RWPE1 (cell line): Measurements from ENCODE around the gene ST14.

Source experiments
- CTCF ChIA-PET: fragments of 350-600 bp; sonication (Branson Sonifier 250); formaldehyde crosslinking; extraction: SDS; loops from one replicate; lab custom pipeline; 2021; lab: Yijun Ruan, JAX
- POLR2A ChIA-PET: fragments of 400-600 bp; formaldehyde crosslinking; extraction: SDS; loops from one replicate; lab custom pipeline; 2020; ENCODE audit warnings: antibody characterized with exemption; ENCODE audit not compliant: low non-redundant PET; lab: Yijun Ruan, JAX
- DNase-seq: peaks from one replicate; pipeline ENCODE4 v3.0.0; 2012; ENCODE audit warnings: low spot score
- H3K27ac ChIP-seq: fragments of 450-650 bp; 2 replicates; pipeline ENCODE4 v1.5.1; 2017
- CTCF ChIP-seq: fragments of 450-650 bp; conservative IDR thresholded peaks from 2 replicates; pipeline ENCODE4 v1.5.1; 2017; ENCODE audit warnings: low read depth, mild to moderate bottlenecking

Gene ST14

GRCh38 chr11:130164221-130164570, 4.6 kb downstream of the ST14 start:
- DNase-seq = no peak
- CTCF ChIA-PET = no interaction called here
- no peak overlapping the region for H3K27ac ChIP-seq
- POLR2A ChIA-PET = no interaction called here
- no peak for TF ChIP-seq CTCF

GRCh38 chr11:130165601-130166456, 6.2 kb downstream of the ST14 start:
- DNase-seq = no peak
- peak overlapping the region; percentile 63 for H3K27ac ChIP-seq
- no peak for TF ChIP-seq CTCF
- POLR2A ChIA-PET = no interaction called here
- CTCF ChIA-PET = no interaction called here

GRCh38 chr11:130166457-130166784, 6.8 kb downstream of the ST14 start:
- peak; percentile 95 for DNase-seq
- TF ChIP-seq CTCF = no peak
- CTCF ChIA-PET = no interaction called here
- H3K27ac ChIP-seq = peak overlapping the region; percentile 63
- POLR2A ChIA-PET = no interaction called here

- H3K27ac ChIP-seq = peak overlapping the region; percentile 63
- DNase-seq = no peak
- TF ChIP-seq CTCF = no peak
- ChIA-PET CTCF (no interaction called here), POLR2A (no interaction called here)
Observed at GRCh38 chr11:130167146-130167545, 7.6 kb downstream of the ST14 start.

GRCh38 chr11:130168105-130168504, 8.5 kb downstream of the ST14 start:
- CTCF ChIA-PET = interaction anchor here (1.1 kb wide), 1 partner anchor 748 kb away, joined by 3 read pairs; the partner anchor contains the start of gene SNX19
- TF ChIP-seq CTCF = no peak
- no peak for DNase-seq
- no peak overlapping the region for H3K27ac ChIP-seq
- POLR2A ChIA-PET = no interaction called here

- no peak for TF ChIP-seq CTCF
Observed at GRCh38 chr11:130170345-130170744, 10.8 kb downstream of the ST14 start.

More at GRCh38 chr11:130170345-130170744, 10.8 kb downstream of the ST14 start:
- DNase-seq = no peak
- POLR2A ChIA-PET = no interaction called here
- H3K27ac ChIP-seq = no peak overlapping the region
- CTCF ChIA-PET = no interaction called here
